CD4-positive, alpha-beta T cell treated with Interleukin-4 for 4 hours (primary cell): ENCODE measurements around the gene STK38L.

Experiments used
- DNase-seq: peaks from one replicate; pipeline ENCODE4 v3.0.0-alpha.2; 2020

Gene STK38L

DNA sequence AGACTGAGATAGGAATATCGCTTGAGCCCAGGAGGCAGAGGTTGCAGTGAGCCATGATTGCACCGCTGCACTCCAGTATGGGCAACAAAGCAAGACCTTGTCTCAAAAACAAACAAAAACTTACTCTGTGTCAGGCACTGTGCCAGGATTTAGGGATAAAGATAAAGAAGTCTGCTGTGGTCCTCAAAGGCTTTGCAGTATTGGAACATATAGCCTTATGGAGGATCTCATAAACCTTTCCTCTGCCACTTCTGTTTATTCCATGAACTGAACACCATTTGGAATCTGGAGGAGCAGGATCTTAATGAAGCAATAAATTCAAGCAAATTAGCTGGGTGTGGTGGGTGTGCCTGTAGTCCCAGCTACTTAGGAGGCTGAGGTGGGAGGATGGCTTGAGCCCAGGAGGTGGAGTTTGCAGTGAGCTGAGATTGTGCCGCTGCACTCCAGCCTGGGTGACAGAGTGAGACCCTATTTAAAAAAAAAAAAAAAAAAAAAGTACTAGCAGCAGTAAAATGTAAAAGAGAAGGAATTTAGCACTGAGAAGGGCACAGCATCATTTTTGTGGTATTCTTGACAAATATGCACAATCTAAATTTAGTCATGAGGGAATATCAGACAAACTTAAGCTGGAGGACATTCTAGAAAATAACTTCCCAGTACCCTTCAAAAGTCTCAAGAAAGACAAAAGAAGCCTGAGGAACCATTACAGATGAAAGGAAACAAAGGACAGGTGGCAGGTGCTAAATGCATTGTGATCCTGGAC, 115.7 kb downstream of the STK38L start:
- DNase-seq = no peak

DNA sequence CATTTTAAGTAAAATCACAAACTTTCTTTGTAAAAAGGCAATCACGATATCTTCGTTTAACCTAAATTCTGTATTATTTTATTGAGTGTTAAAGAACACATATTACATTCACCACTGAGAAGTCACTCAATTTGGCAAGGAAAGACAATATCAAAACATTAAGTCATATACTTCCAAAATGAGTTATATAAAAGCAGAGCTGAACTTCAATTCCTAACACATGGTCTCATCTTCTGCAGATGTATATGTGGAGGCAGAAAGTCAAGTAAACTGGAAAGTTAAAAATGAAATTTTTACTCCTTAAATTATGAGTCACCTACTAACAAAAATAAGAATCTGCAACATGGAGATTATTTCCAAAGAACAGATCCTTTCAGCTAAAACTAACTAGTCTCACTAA, 117.3 kb downstream of the STK38L start:
- DNase-seq = no peak

DNA sequence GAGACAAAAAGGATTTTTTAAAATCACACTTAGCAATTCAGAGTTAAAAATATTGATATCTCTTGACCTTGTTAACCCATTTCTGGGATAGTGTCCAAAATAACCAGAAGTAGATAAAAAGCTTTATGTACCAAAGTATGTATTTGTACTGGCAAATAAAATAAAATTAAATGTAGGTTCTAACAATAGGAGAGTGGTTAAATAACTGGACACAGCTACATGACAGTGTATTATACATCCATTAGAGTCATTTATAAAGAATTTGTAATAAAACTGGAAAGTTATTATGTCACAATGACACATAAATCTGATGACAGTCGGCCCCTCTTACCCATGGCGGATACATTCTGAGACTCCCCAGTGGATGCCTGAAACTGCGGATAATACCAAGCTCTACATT, 122.5 kb downstream of the STK38L start:
- DNase-seq = no peak

- DNase-seq = no peak
Observed at GRCh38 chr12:27367078-27367477, 123.0 kb downstream of the STK38L start.
